Stimulated activated CD8-positive, alpha-beta memory T cell treated with anti-CD3 and anti-CD28 coated beads, Interleukin-15, amount 100 ng/mL, for 24 hours (primary cell): ENCODE measurements around the gene SELENOW.

Source experiments
- DNase-seq: peaks from one replicate; pipeline ENCODE4 v3.0.0-alpha.2; 2020; ENCODE audit warnings: low read depth

SELENOW gene

DNA sequence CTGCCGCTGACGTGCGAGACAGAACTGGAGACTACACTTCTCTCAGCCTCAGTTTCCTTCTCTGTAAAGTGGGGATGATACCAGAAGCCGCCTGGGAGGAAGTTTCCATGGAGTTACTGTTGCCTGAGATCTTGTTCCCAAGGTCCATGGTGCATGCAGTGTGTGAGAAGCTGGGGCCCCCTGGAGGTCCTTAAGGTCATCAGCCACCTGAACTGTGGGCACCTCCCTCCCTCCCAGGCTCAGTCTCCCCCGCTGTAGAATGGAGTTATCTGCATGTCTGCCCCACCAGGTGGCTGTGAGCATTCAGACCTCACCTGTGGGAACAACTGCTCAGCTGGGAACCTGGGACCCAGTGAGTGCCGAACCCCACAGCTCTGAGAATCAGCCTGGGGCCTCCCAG, 45.9 kb downstream of the SELENOW start:
- no peak for DNase-seq

DNA sequence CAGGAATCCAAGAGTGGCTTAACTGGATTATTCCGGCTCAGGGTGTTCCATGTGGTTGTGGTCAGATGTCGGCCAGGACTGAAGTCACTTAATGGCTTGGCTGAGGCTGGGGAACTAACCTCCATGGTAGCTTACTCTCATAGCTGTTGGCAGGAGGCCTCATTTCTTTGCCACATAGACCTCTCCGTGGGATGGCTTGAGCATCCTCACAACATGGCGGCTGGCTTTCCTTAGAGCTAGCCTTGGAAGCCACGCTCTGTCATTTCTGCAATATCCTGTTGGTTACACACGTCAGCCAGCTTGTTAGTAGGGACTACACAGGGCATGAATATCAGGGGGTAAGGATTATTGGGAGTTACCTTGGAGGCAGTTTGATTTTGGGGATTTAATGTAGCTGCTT, 48.3 kb downstream of the SELENOW start:
- DNase-seq: no peak

DNA sequence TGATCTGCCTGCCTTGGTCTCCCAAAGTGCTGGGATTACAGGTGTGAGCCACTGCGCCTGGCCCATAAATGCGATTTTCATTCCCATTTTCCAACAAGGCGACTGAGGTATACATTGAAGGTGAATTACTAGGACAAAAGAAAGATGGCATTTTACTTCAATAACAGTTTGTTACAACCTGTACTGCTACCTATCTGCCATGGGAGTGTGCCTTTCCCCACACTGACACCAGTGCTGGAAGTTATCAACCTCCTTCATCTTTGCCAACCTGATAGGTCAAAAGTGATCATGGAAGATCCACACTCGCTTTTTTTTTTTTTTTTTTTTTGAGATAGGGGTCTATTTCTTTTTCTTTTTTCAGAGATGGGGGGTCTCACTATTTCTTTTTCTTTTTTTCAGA, 54.2 kb downstream of the SELENOW start:
- no peak for DNase-seq
